Activated CD4-positive, CD25-positive, alpha-beta regulatory T cell treated with anti-CD3 and anti-CD28 coated beads, Interleukin-2, amount 50 U/mL, for 72 hours (primary cell): ENCODE measurements around the gene LRATD1.

Experiments used
- DNase-seq: peaks from one replicate; pipeline ENCODE4 v3.0.0; 2021

The LRATD1 gene

GRCh38 chr2:14634182-14634488, 1.6 kb downstream of the LRATD1 start:
- no peak for DNase-seq

GRCh38 chr2:14634489-14635390, 2.2 kb downstream of the LRATD1 start:
- no peak for DNase-seq

GRCh38 chr2:14635391-14635871, 2.9 kb downstream of the LRATD1 start:
- DNase-seq = no peak

GRCh38 chr2:14638488-14638887, 6.0 kb downstream of the LRATD1 start:
- DNase-seq = no peak

- DNase-seq = no peak
Observed at GRCh38 chr2:14641116-14641515, 8.6 kb downstream of the LRATD1 start.

- no peak for DNase-seq
Observed at GRCh38 chr2:14642499-14642898, 10.0 kb downstream of the LRATD1 start.

GRCh38 chr2:14647714-14648113, 15.2 kb downstream of the LRATD1 start:
- no peak for DNase-seq

GRCh38 chr2:14650066-14650465, 17.5 kb downstream of the LRATD1 start:
- no peak for DNase-seq

GRCh38 chr2:14654835-14655282, 22.3 kb downstream of the LRATD1 start:
- no peak for DNase-seq

- no peak for DNase-seq
Observed at GRCh38 chr2:14656146-14656545, 23.6 kb downstream of the LRATD1 start.

GRCh38 chr2:14661163-14661562, 28.6 kb downstream of the LRATD1 start:
- no peak for DNase-seq

GRCh38 chr2:14673351-14673875, 40.9 kb downstream of the LRATD1 start:
- no peak for DNase-seq

- no peak for DNase-seq
Observed at GRCh38 chr2:14675489-14675888, 43.0 kb downstream of the LRATD1 start.

GRCh38 chr2:14676371-14676770, 43.9 kb downstream of the LRATD1 start:
- no peak for DNase-seq

GRCh38 chr2:14677039-14677438, 44.5 kb downstream of the LRATD1 start:
- no peak for DNase-seq

GRCh38 chr2:14678761-14679160, 46.2 kb downstream of the LRATD1 start:
- no peak for DNase-seq

GRCh38 chr2:14681608-14682007, 49.1 kb downstream of the LRATD1 start:
- no peak for DNase-seq
